Measurements from ENCODE around the gene SRMS.

The SRMS gene

DNA sequence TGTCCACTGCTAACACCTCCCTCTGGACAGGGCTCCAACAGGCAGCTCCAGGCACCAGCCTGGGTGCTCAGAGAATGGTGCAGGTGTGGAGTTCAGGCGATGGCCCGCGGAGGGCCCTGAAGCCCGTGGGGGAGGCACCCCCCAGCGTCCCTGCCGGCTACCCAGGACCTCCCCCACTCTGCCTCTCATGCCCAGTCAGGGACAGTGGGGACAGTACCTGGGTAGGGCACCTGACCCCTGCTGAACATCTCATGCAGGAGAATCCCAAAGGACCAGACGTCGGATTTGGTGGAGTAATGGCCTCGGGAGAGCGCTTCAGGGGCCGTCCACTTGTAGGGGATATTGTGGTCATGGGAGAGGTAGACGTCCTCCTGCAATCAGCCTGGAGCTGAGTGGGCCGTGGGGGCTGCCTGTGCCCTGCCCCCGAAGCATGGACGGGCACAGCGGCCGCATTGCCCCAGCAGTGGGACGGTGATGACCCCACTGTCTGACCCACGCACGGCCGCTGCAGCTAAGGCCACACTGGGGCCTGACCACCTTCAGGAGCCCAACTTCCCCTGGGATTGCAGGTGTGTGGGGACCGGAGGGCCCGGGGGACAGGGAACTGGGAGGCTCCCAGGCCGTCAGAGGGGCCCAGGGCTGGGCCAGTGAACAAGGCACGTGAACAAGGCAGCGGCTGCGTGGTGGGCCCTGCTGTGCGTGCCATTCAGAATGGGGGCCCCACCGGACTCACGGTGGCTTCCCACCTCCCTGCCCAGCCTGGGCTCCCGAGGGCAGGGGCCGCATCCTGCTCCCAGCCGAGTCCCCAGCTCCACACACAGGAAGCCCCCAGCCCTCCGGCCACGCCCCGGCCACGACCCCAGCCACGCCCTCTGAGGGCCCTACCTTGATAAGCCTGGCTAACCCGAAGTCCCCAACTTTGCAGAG is 17.4 kb downstream of the SRMS start:
- DNase-seq (ENCODE audit: extremely low read depth, low read depth): no peak
- H3K4me3 ChIP-seq (replicated peaks; ENCODE audit: low read depth, low read length): no peak overlapping the region

DNA sequence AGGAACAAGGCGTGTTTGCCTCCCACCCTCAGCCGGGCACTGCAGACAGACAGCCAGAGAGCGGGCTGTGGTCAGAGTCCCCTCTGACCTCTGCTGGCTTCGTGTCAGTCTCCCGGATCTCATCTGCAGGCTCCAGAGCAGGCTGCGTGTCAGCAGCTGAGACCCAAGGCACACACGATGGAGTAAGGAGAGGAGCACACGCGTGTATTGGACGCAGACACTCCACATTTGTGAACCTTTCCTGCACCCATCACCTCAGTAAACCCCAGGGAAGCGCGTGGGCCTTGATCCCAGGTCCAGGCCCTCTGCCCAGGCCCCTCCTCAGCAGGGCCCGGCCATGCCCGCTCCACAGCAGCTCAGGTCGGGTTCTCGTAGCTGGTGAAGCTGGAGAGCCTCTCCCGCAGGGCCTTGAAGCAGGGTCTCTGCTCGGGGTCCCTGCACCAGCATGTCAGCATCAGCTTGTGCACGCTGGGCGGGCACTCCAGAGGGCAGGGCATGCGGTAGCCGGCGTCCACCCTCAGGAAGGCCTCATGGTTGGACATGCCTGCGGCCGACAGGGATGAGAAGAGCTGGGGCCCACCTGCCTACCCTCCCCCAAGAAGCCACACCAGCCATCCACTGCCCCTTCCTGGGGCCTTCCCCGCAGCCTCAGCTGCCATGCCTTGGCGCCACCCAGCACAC is 18.2 kb downstream of the SRMS start:
- TF ChIP-seq, protein P1, sequence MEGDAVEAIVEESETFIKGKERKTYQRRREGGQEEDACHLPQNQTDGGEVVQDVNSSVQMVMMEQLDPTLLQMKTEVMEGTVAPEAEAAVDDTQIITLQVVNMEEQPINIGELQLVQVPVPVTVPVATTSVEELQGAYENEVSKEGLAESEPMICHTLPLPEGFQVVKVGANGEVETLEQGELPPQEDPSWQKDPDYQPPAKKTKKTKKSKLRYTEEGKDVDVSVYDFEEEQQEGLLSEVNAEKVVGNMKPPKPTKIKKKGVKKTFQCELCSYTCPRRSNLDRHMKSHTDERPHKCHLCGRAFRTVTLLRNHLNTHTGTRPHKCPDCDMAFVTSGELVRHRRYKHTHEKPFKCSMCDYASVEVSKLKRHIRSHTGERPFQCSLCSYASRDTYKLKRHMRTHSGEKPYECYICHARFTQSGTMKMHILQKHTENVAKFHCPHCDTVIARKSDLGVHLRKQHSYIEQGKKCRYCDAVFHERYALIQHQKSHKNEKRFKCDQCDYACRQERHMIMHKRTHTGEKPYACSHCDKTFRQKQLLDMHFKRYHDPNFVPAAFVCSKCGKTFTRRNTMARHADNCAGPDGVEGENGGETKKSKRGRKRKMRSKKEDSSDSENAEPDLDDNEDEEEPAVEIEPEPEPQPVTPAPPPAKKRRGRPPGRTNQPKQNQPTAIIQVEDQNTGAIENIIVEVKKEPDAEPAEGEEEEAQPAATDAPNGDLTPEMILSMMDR (IDR thresholded peaks at IDR 0.05; ENCODE audit: low read depth, low read length, missing control alignments): no peak
- no peak for DNase-seq (ENCODE audit: extremely low read depth, low read depth)
- no peak overlapping the region for H3K4me3 ChIP-seq (replicated peaks; ENCODE audit: low read depth, low read length)

More for the DNA sequence above, 17.4 kb downstream of the SRMS start:
- TF ChIP-seq, protein P1 (IDR thresholded peaks at IDR 0.05; ENCODE audit: low read depth, low read length, missing control alignments): no peak

DNA sequence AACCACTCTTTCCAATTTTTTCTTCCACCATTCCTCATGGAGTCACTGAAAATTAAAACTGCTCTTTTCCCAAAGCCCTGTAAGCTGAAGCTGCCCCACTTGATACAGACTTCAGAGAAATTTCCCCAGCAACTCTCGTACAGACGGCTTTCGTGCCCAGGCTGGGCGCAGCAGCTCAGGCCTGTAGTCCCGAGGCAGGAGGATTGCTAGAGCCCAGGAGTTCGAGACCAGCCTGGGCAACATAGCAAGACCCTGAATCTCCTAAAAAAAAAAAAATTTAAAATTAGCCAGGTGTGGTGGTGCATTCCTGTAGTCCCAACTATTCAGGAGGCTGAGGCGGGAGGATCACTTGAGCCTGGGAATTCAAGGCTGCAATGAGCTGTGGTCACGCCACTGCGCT is 20.4 kb downstream of the SRMS start:
- no peak overlapping the region for H3K4me3 ChIP-seq (replicated peaks; ENCODE audit: low read depth, low read length)
- DNase-seq (ENCODE audit: extremely low read depth, low read depth): no peak
- TF ChIP-seq, protein P1 (IDR thresholded peaks at IDR 0.05; ENCODE audit: low read depth, low read length, missing control alignments): no peak

DNA sequence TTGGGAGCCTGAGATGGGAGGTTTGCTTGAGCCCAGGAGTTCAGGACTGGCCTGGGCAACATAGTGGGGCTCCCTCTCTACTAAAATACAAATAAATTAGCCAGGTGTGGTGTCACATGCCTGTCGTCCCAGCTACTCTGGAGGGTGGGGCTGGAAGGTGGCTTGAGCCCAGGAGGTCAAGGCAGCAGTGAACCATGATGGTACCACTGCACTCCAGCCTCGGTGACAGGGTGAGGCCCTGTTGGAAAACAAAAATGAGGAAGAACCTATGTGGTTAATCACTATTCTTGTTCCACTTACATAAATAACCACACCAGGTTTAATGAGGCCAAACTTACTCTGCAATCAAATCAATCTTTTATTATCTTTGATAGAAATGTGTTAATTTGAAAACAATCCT is 21.6 kb downstream of the SRMS start:
- no peak for DNase-seq (ENCODE audit: extremely low read depth, low read depth)
- H3K4me3 ChIP-seq (replicated peaks; ENCODE audit: low read depth, low read length): no peak overlapping the region
- TF ChIP-seq, protein P1 (IDR thresholded peaks at IDR 0.05; ENCODE audit: low read depth, low read length, missing control alignments): no peak

DNA sequence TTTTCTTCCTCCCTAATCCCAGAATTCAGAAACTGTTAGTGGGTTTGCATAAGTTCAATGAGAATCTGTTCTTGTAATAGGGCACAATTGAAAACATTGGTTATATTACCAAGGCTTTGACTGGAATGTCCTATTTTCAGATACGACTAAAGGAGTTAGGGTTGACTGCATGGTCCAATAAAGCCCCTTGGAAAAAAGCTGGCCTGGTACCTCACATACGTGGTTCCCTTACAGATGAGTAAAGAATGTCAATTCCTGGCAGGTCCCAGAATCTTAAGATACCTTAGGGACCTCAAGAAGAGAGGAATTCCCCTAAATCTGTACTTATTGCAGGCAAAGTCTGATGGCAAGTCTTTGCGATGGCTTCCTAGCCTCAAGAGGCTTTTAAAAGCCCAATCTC is 22.4 kb downstream of the SRMS start:
- H3K4me3 ChIP-seq (replicated peaks; ENCODE audit: low read depth, low read length): no peak overlapping the region
- DNase-seq (ENCODE audit: extremely low read depth, low read depth): no peak
- TF ChIP-seq, protein P1 (IDR thresholded peaks at IDR 0.05; ENCODE audit: low read depth, low read length, missing control alignments): no peak

DNA sequence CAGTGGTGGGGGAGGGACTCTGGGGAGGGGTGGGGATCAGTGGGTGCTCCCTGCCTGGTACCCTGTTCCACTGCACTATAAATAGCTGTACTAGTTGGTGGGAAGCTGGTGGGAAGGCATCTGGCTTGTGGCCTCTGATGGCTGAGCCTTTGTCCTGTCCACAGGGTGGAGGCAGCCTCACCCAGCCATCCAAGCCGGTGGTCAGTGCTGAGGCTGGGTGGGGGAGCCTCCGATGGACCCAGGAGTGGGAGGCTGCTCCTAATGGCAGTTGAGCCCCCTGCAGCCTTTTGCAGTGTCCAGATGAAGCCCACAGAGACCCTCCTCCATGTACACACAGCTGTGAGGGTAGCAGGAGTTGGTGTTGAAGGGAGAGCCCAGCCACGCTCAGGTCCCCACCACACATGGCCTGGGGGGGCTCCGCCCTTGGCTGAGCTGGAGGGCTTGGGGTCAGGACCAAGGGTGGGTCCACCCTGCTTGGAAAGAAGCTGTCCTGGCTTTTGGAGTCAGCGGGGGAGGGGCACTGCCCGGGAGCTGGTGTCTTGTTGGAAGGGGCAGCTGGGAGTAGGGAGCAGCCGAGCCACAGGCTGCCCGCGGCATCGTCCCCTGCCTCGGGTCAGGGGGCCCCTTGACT is 24.5 kb downstream of the SRMS start:
- H3K4me3 ChIP-seq (replicated peaks; ENCODE audit: low read depth, low read length): no peak overlapping the region
- TF ChIP-seq, protein P1 (IDR thresholded peaks at IDR 0.05; ENCODE audit: low read depth, low read length, missing control alignments): no peak
- DNase-seq (ENCODE audit: extremely low read depth, low read depth): no peak

Measured in HFF-Myc (cell line).